Esophagus (tissue), 2 donors: ENCODE measurements around the gene C1QTNF8. TPM values are rescaled to one million over a fixed set of nuclear protein-coding genes. Genes with fewer than 3 reads are reported as not detected.

Experiments
- H3K27ac ChIP-seq, 2 donors: one replicate each; pipeline ENCODE4 v1.5.1; 2013; ENCODE audit warnings: low read depth in 2 of 2, mild to moderate bottlenecking in 2 of 2, inconsistent platforms in 1 of 2, low read length in 1 of 2, moderate library complexity in 1 of 2
- H3K27me3 ChIP-seq, 2 donors: one replicate each; pipeline ENCODE4 v1.6.1; 2013; ENCODE audit warnings: low read length in 2 of 2, control low read depth in 1 of 2, mild to moderate bottlenecking in 1 of 2; ENCODE audit not compliant: insufficient read depth in 2 of 2, control insufficient read depth in 1 of 2
- H3K36me3 ChIP-seq, 2 donors: one replicate each; pipeline ENCODE4 v1.6.1; 2013; ENCODE audit warnings: low read length in 1 of 2; ENCODE audit not compliant: control insufficient read depth in 2 of 2, insufficient read depth in 2 of 2
- H3K4me1 ChIP-seq, 2 donors: one replicate each; pipeline ENCODE4 v1.6.1; 2013; ENCODE audit warnings: low read length in 1 of 2; ENCODE audit not compliant: control insufficient read depth in 2 of 2, insufficient read depth in 2 of 2
- H3K4me3 ChIP-seq, 2 donors: one replicate each; pipeline ENCODE4 v1.5.1; 2013; ENCODE audit warnings: low read length in 2 of 2, mild to moderate bottlenecking in 2 of 2, low read depth in 1 of 2, moderate library complexity in 1 of 2
- H3K9me3 ChIP-seq, 2 donors: one replicate each; pipeline ENCODE4 v1.6.1; 2013; ENCODE audit warnings: mild to moderate bottlenecking in 2 of 2, low read depth in 1 of 2, low read length in 1 of 2, moderate library complexity in 1 of 2; ENCODE audit not compliant: control insufficient read depth in 2 of 2, insufficient read depth in 1 of 2
- WGBS, 2 donors: extraction: QIAGEN DNeasy Blood & Tissue Kit; methylation state at CpG; one replicate each; pipeline ENCODE4 v1.1.7; 2013; 5-methylcytosine and 5-hydroxymethylcytosine counted together
- polyA plus RNA-seq, 2 donors: library from polyadenylated mRNA; stranded (reverse); fragments of 200-250 nt; gene quantifications; one replicate each; pipeline ENCODE4 v1.2.3, GENCODE V29; 2013
- donor health status: healthy with polysubstance abuse.
- donor health status: Bipolar disorder and iron deficiency.

The C1QTNF8 gene
- polyA plus RNA-seq, 2 donors, result not detected

GRCh38 chr16:1137604-1138003 lies 41.6 kb upstream of the C1QTNF8 start:
- no peaks in the 10 kb centered on the region for H3K4me1 ChIP-seq

GRCh38 chr16:1135459-1135825 lies 39.4 kb upstream of the C1QTNF8 start:
- H3K27ac ChIP-seq, result no peak overlapping the region
- no peak overlapping the region for H3K4me3 ChIP-seq
- H3K4me1 ChIP-seq, result no peaks in the 10 kb centered on the region
- WGBS, 2 donors, result 83 to 84% methylated on average over 3 of the region's 3 CpGs
- peaks cover 0 to 2% of the 10 kb centered on the region in 2 donors for H3K9me3 ChIP-seq
- no peaks in the 10 kb centered on the region for H3K36me3 ChIP-seq
- H3K27me3 ChIP-seq, result no peaks in the 10 kb centered on the region

More at GRCh38 chr16:1137604-1138003, 41.6 kb upstream of the C1QTNF8 start:
- H3K9me3 ChIP-seq, result peaks cover 0 to 2% of the 10 kb centered on the region in 2 donors
- WGBS, 2 donors, result 86 to 87% methylated on average over 24 of the region's 24 CpGs
- H3K36me3 ChIP-seq, result no peaks in the 10 kb centered on the region
- no peak overlapping the region for H3K4me3 ChIP-seq
- H3K27ac ChIP-seq, result no peak overlapping the region
- no peaks in the 10 kb centered on the region for H3K27me3 ChIP-seq

GRCh38 chr16:1134776-1135458 lies 38.9 kb upstream of the C1QTNF8 start:
- Histone ChIP-seq H3K27ac (no peak overlapping the region), H3K4me1 (no peaks in the 10 kb centered on the region), H3K4me3 (no peak overlapping the region), H3K36me3 (no peaks in the 10 kb centered on the region), H3K27me3 (no peaks in the 10 kb centered on the region), H3K9me3 (peaks cover 0 to 2% of the 10 kb centered on the region in 2 donors)
- WGBS, 2 donors, result 45 to 54% methylated on average over 30 of the region's 30 CpGs

GRCh38 chr16:1133810-1134520 lies 37.9 kb upstream of the C1QTNF8 start:
- Histone ChIP-seq H3K9me3 (peaks cover 0 to 2% of the 10 kb centered on the region in 2 donors), H3K27ac (no peak overlapping the region), H3K36me3 (no peaks in the 10 kb centered on the region), H3K27me3 (no peaks in the 10 kb centered on the region), H3K4me3 (no peak overlapping the region), H3K4me1 (no peaks in the 10 kb centered on the region)
- WGBS, 2 donors, result 62 to 63% methylated on average over 30 of the region's 30 CpGs

- Histone ChIP-seq H3K4me3 (no peak overlapping the region), H3K27ac (no peak overlapping the region), H3K27me3 (no peaks in the 10 kb centered on the region), H3K9me3 (peaks cover 0 to 2% of the 10 kb centered on the region in 2 donors), H3K4me1 (no peaks in the 10 kb centered on the region), H3K36me3 (no peaks in the 10 kb centered on the region)
- WGBS, 2 donors, result 75 to 81% methylated on average over 18 of the region's 18 CpGs
Measured at GRCh38 chr16:1133271-1133670, 37.2 kb upstream of the C1QTNF8 start.

- WGBS, 2 donors, result 46 to 47% methylated on average over 13 to 15 of the region's 15 CpGs
- no peak overlapping the region for H3K4me3 ChIP-seq
- no peaks in the 10 kb centered on the region for H3K27me3 ChIP-seq
- peaks cover 0 to 2% of the 10 kb centered on the region in 2 donors for H3K9me3 ChIP-seq
- H3K4me1 ChIP-seq, result no peaks in the 10 kb centered on the region
- no peaks in the 10 kb centered on the region for H3K36me3 ChIP-seq
- no peak overlapping the region for H3K27ac ChIP-seq
Measured at GRCh38 chr16:1132431-1132830, 36.4 kb upstream of the C1QTNF8 start.

GRCh38 chr16:1131378-1131994 lies 35.4 kb upstream of the C1QTNF8 start:
- Histone ChIP-seq H3K36me3 (no peaks in the 10 kb centered on the region), H3K4me3 (no peak overlapping the region), H3K27ac (no peak overlapping the region), H3K27me3 (no peaks in the 10 kb centered on the region), H3K4me1 (no peaks in the 10 kb centered on the region), H3K9me3 (peaks cover 0 to 2% of the 10 kb centered on the region in 2 donors)
- WGBS, 2 donors, result 87% methylated on average over 28 to 35 of the region's 35 CpGs

GRCh38 chr16:1130382-1130781 lies 34.3 kb upstream of the C1QTNF8 start:
- Histone ChIP-seq H3K9me3 (no peaks in the 10 kb centered on the region), H3K27me3 (no peaks in the 10 kb centered on the region), H3K4me1 (no peaks in the 10 kb centered on the region), H3K27ac (no peak overlapping the region), H3K36me3 (no peaks in the 10 kb centered on the region), H3K4me3 (no peak overlapping the region)
- WGBS, 2 donors, result 84 to 88% methylated on average over 8 of the region's 8 CpGs

GRCh38 chr16:1129106-1129960 lies 33.3 kb upstream of the C1QTNF8 start:
- no peaks in the 10 kb centered on the region for H3K27me3 ChIP-seq

More at GRCh38 chr16:1129106-1129960, 33.3 kb upstream of the C1QTNF8 start:
- H3K36me3 ChIP-seq, result no peaks in the 10 kb centered on the region
- 87 to 90% methylated on average over 41 to 48 of the region's 48 CpGs for WGBS, 2 donors
- no peaks in the 10 kb centered on the region for H3K4me1 ChIP-seq
- H3K9me3 ChIP-seq, result no peaks in the 10 kb centered on the region
- no peak overlapping the region for H3K27ac ChIP-seq
- no peak overlapping the region for H3K4me3 ChIP-seq
